ENCODE measurements around the gene EPS15. TPM values are rescaled to one million over a fixed set of nuclear protein-coding genes. Genes with fewer than 3 reads are reported as not detected.
"Not testable (repeated sequence)": the region's sequence is repeated elsewhere in the genome, so short reads cannot be mapped to it uniquely, and the experiment has no call there.

The EPS15 gene
- total RNA-seq, 3 donors from 2014 or later, result 83.6 to 144 (median 127) TPM

DNA sequence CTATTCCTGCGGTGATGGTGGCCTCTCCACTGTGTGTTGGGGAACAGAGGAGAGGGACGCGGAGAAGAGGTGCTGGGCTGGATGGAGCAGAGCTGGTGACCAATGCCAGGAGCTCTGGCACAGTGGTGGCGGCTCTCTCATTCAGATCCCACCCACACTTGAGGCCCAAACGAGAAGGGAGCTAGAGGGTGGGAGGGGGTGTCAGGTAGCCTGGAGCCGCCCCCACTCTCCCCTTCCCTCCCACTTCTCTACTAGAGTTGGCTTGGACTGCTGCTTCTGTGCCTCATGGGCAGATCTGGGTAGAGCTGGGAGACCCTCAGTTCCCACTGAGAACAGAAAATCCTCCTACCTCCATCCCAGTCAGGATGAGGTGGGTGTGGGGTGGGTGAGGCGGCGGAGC is 192.2 kb downstream of the EPS15 start:
- TF ChIP-seq POLR2A (IDR thresholded peaks at IDR 0.05) (no peak), POLR2AphosphoS5 (IDR thresholded peaks at IDR 0.05) (no peak)
- TF ChIP-seq, protein P1, sequence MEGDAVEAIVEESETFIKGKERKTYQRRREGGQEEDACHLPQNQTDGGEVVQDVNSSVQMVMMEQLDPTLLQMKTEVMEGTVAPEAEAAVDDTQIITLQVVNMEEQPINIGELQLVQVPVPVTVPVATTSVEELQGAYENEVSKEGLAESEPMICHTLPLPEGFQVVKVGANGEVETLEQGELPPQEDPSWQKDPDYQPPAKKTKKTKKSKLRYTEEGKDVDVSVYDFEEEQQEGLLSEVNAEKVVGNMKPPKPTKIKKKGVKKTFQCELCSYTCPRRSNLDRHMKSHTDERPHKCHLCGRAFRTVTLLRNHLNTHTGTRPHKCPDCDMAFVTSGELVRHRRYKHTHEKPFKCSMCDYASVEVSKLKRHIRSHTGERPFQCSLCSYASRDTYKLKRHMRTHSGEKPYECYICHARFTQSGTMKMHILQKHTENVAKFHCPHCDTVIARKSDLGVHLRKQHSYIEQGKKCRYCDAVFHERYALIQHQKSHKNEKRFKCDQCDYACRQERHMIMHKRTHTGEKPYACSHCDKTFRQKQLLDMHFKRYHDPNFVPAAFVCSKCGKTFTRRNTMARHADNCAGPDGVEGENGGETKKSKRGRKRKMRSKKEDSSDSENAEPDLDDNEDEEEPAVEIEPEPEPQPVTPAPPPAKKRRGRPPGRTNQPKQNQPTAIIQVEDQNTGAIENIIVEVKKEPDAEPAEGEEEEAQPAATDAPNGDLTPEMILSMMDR (IDR thresholded peaks at IDR 0.05), result no peak
- Histone ChIP-seq H3K36me3 (no peaks in the 10 kb centered on the region), H3K27me3 (no peaks in the 10 kb centered on the region), H3K4me3 (peak overlapping the region in 1 of 3 donors; percentile 24), H3K9me3 (no peaks in the 10 kb centered on the region), H3K4me1 (no peaks in the 10 kb centered on the region), H3K27ac (peak overlapping the region in 1 of 2 donors; percentile 50)
- intact Hi-C loops (cut with DNase I; ENCODE audit: low total_unique reads), result no loop called here
- no peak for DNase-seq (ENCODE audit: low spot score in 2 of 2)

DNA sequence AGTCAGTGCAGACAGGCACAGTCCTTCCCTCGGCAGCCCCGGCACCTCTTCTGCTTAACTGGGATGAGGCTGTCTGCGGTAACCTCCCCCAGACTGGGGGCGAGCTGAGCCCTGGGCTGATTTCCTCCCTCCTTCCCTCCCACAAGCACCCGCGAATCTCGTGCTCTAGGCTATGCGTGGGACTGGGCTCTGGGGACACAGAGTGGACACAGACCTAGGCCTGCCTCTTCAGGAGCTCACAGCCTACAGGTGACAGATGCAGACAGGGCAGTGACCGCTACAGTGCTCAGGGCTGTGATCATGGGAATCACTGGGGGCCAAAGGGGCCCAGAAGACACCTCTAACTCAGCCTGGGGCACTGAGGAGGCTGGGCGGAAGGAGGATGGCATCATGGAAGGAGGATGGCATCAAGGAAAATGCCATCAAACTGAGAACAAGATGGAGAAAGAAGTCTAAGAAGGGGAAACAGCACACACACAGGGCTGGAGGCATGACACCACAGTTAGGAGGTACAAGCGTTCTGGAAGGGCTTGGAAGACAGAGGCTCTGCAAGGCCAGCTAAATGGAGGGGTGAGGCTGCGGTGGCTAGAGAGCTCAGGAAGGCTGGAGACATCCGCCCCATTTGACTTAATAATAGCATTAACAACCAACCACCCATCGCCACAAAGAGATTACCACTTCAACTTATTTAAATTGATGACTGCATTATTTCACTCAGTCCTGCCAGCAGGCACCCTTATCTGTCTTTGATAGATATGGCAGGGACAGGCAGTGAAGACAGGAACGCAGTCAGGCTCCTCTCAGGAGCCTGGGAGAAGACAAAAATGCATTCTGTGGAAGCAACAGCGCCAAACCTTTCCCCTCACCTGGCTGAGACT is 192.9 kb downstream of the EPS15 start:
- H3K27me3 ChIP-seq, result no peaks in the 10 kb centered on the region
- H3K27ac ChIP-seq, result peak overlapping the region; percentile 23 to 57
- no peak for TF ChIP-seq POLR2AphosphoS5 (IDR thresholded peaks at IDR 0.05)
- no peak for TF ChIP-seq POLR2A (IDR thresholded peaks at IDR 0.05)
- TF ChIP-seq, protein P1 (IDR thresholded peaks at IDR 0.05), result no peak
- no peaks in the 10 kb centered on the region for H3K36me3 ChIP-seq
- H3K4me3 ChIP-seq, result peak overlapping the region in 1 of 3 donors; percentile 37
- H3K9me3 ChIP-seq, result no peaks in the 10 kb centered on the region
- no peaks in the 10 kb centered on the region for H3K4me1 ChIP-seq
- no peak for DNase-seq (ENCODE audit: low spot score in 2 of 2)
- intact Hi-C loops (cut with DNase I; ENCODE audit: low total_unique reads), result no loop called here

DNA sequence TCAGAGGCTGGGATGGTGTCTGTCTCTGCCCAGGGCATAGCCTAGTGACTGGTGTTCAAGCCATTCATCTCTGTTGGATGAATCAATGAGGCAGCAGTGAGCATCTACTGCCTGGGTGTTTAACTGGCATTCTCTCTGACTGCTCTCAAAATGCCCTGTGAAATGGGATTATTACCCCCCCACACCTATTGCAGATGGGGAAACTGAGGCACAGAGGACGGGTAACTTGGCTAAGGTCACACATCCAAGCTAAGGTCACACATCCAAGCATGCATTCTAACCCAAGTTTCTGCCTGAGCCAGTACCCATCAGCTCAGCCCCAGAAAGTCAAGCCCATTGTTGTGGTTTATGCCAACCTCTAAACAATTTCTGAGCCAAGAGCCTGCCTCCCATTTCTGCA is 193.7 kb downstream of the EPS15 start:
- Histone ChIP-seq H3K27ac (peak overlapping the region in 1 of 2 donors; percentile 57), H3K36me3 (no peaks in the 10 kb centered on the region), H3K9me3 (no peaks in the 10 kb centered on the region), H3K4me3 (peak overlapping the region in 1 of 3 donors; percentile 37), H3K27me3 (no peaks in the 10 kb centered on the region), H3K4me1 (no peaks in the 10 kb centered on the region)
- intact Hi-C loops (cut with DNase I; ENCODE audit: low total_unique reads), result no loop called here
- DNase-seq (ENCODE audit: low spot score in 2 of 2), result no peak
- TF ChIP-seq, protein P1 (IDR thresholded peaks at IDR 0.05), result no peak
- no peak for TF ChIP-seq POLR2A (IDR thresholded peaks at IDR 0.05)
- TF ChIP-seq POLR2AphosphoS5 (IDR thresholded peaks at IDR 0.05), result no peak

DNA sequence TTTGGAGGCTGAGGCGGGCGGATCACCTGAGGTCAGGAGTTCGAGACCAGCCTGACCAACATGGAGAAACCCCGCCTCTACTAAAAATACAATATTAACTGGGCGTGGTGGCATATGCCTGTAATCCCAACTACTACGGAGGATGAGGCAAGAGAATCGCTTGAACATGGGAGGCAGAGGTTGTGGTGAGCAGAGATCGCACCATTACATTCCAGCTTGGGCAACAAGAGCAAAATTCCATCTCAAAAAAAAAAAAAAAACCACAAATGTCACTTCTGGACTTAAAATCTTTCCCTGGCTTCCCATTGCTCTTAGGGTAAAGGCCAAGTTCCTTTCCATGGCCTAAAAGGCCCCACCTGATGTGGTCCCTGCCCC is 194.1 kb downstream of the EPS15 start:
- Histone ChIP-seq H3K4me3 (peak overlapping the region in 1 of 3 donors; percentile 37), H3K27ac (peak overlapping the region; percentile 57 to 63)
- DNase-seq (ENCODE audit: low spot score in 2 of 2); intact Hi-C loops (cut with DNase I; ENCODE audit: low total_unique reads); H3K27me3 ChIP-seq; H3K4me1 ChIP-seq; H3K9me3 ChIP-seq; H3K36me3 ChIP-seq: not testable (repeated sequence)

DNA sequence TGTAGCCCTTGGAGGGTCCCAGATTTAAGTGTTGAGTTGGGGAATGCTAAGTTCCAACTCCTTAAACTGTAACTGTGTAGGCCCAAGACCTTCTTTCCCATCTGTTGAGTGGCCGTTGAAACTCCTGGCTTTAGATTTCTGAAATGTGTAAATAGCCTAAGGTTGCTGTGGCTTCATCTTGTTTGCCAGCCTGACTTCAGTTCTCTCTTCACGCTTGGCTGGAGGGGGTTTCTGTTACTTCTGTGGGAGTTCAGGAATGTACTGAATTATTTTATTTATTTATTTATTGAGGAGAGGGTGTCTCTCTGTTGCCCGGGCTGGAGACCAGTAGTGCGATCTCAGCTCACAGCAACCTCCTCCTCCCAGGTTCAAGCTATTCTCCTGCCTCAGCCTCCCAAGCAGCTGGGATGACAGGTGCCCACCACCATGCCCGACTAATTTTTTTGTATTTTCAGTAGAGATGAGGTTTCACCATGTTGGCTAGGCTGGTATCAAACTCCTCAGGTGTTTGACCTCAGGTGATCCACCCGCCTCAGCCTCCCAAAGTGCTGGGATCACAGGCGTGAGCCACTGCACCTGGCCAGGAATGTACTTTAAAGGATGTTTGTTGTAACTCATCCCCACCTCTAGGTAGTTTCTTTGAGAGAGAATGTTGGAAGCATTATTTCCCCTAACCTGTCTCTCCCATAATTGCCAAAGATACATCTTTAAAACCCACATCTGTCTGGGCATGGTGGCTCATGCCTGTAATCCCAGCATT is 194.6 kb downstream of the EPS15 start:
- Histone ChIP-seq H3K27ac (peak overlapping the region; percentile 57 to 63), H3K4me3 (no peak overlapping the region), H3K4me1 (no peaks in the 10 kb centered on the region), H3K9me3 (no peaks in the 10 kb centered on the region), H3K27me3 (no peaks in the 10 kb centered on the region), H3K36me3 (no peaks in the 10 kb centered on the region)
- no peak for DNase-seq (ENCODE audit: low spot score in 2 of 2)
- intact Hi-C loops (cut with DNase I; ENCODE audit: low total_unique reads), result no loop called here
- TF ChIP-seq POLR2AphosphoS5 (IDR thresholded peaks at IDR 0.05) (no peak), POLR2A (IDR thresholded peaks at IDR 0.05) (no peak)
- TF ChIP-seq, protein P1 (IDR thresholded peaks at IDR 0.05), result no peak
